GM21825 (cell line): ENCODE data around the gene LDAH.

ENCODE experiments used
- ATAC-seq: cut with Tn5 transposase; IDR thresholded peaks from one replicate; pipeline ENCODE4 v1.9.1; 2021; ENCODE audit warnings: mild to moderate bottlenecking, moderate library complexity; ENCODE audit not compliant: unreplicated experiment

The LDAH gene

GRCh38 chr2:20641123-20641985, 181.5 kb downstream of the LDAH start:
- ATAC-seq: no peak

DNA sequence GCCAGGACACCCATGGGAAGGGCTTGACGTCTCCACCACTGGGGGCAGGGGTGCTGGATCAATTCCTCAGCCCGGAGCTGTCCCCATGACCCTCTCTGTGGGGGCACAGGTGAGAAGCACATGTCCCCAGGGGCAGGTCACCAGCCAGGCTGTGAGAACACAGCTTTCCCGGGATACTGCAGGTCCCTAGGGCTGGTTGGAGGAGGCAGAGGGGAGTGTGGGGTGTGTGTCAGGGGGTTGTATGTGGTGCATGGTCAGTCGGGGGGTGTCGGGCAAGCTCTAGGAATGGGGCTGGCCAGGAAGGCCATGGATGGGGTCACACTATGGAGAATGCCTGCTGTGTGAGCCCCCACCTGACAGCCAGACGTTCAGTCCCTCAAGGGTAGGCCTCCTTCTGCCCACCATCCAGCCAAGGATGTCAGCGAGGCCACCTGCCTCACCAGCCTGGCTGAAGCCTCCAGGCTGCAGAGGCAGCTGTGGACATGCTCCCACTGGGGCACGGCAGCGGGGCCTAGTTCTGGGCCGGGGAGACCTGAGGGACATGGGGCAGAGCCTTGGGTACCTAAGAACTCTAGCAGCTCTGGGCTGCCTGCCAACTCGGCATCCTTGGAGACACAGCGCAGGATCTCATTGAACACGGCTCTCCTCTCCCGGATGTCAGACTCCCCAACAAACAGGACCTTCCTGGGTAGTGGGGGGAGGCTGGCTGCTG, 182.3 kb downstream of the LDAH start:
- ATAC-seq: no peak

DNA sequence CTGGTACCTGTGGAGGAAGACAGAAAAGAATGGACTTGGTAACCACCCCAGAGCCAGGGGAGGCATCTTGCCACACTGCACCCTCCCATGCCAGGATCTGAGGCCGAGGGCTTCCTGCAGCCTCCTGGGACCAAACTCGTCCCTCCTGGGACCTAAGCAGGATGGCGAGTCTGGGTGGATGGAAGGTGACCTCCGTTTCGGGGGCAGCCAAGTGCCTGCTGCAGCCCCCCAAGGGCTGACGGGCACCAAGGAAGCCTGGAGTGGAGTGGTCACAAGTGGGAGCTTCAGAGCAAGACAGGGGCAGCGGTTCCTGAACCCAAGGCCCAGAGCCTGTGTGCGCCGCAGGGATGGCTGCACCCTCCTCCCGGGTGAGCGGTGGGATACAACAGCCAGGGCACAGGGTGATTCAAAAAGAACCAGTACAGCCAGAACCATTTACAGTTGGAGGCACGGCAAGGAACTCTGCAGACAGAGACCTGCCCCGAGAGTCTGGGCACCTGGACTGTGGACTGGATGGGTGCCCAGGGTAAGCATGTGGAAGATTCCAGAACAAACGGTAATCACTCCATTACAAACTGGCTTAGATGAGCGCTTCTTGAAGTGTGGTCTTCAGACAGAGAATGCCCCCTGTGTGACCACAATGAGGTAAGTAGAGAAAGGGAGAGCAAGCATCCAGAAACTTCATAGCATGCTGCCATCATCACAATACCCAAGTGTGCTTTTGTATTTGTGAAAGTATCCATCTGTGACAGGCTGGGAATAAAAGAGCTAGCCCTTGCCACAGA, 184.1 kb downstream of the LDAH start:
- no peak for ATAC-seq

- no peak for ATAC-seq
Observed at GRCh38 chr2:20638014-20638413, 184.9 kb downstream of the LDAH start.

DNA sequence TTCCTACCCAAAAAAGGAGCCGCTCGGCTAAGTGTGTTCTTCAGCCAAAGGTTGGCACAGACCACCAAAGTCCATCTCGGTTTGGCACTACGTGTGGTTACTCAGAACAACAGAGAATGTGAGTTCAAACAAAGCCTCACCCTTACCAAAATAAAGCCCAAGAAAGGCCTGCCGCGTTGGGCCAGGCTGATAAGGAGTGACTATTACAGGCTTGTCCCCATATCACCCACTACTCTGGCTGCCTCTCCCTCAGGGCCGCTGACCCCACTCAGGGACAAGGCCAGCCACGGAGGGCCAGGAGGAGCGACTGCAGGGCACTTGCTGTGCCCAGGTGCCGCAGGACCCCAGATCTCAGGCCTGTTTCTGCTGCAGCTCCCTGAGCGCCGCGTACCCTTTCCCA, 185.8 kb downstream of the LDAH start:
- no peak for ATAC-seq

- peak; percentile 71 for ATAC-seq
Observed at GRCh38 chr2:20635675-20636584, 187.0 kb downstream of the LDAH start.

GRCh38 chr2:20635113-20635510, 187.8 kb downstream of the LDAH start:
- no peak for ATAC-seq

DNA sequence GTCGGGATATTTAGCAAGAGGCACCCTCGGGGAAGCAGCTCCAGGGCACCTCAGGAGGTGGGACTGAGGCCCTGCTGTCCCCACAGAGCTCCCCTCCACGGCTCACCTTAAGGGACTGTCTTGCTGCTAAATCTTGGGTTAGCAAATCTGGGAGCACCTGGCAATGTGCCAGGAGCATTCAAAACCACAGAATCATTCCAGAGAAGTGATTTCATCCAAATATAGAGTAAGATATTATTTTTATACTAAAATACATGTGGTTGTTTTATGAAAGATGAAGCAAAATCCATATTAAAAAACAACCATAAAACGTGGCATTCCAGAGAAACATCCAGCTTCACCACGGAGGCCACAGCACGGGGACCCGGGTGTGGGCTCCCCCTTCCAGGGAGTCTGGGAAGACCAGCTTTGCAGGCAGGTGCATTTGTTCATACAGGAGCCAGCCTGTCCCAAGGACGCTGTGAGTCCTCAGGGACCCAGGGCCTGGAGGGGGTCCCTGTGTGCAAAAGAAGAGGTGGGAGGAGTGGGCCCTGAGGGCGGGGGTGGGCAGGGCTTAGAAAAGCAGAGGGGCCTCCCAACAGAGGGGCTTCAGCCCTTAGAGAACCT, 188.3 kb downstream of the LDAH start:
- no peak for ATAC-seq
